Measurements from ENCODE around the gene ENTPD6. TPM values are rescaled to one million over a fixed set of nuclear protein-coding genes. Genes with fewer than 3 reads are reported as not detected.
"Not testable (repeated sequence)": the region's sequence is repeated elsewhere in the genome, so short reads cannot be mapped to it uniquely, and the experiment has no call there.

ENTPD6 gene
- polyA plus RNA-seq, 1 donor from 2014 or later = 143 TPM

DNA sequence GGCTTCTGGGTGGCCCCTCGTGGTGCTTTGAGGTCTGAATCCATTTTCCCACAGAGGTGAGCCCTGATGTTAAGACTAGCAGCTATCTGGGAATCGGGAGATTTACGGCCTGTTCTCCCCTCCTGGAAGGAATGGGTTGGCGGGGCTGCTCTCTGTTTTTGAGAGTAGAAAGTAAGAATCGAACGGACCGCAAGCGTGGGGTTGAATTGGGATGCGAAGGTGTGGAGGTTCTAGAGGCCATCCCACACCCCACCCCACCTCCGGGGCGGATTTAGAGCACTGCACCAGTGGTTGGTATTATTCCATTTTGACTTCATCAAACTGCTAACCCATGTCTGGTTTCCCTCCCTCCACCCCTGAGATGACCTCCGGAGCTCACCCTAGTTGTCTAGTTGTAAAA lies 63.8 kb downstream of the ENTPD6 start (continued):
- TF ChIP-seq, protein P1, sequence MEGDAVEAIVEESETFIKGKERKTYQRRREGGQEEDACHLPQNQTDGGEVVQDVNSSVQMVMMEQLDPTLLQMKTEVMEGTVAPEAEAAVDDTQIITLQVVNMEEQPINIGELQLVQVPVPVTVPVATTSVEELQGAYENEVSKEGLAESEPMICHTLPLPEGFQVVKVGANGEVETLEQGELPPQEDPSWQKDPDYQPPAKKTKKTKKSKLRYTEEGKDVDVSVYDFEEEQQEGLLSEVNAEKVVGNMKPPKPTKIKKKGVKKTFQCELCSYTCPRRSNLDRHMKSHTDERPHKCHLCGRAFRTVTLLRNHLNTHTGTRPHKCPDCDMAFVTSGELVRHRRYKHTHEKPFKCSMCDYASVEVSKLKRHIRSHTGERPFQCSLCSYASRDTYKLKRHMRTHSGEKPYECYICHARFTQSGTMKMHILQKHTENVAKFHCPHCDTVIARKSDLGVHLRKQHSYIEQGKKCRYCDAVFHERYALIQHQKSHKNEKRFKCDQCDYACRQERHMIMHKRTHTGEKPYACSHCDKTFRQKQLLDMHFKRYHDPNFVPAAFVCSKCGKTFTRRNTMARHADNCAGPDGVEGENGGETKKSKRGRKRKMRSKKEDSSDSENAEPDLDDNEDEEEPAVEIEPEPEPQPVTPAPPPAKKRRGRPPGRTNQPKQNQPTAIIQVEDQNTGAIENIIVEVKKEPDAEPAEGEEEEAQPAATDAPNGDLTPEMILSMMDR (IDR thresholded peaks at IDR 0.05; ENCODE audit: poor library complexity, severe bottlenecking) = no peak
- no peak for TF ChIP-seq MXI1 (conservative IDR thresholded peaks at IDR 0.05; ENCODE audit: poor library complexity, severe bottlenecking)

DNA sequence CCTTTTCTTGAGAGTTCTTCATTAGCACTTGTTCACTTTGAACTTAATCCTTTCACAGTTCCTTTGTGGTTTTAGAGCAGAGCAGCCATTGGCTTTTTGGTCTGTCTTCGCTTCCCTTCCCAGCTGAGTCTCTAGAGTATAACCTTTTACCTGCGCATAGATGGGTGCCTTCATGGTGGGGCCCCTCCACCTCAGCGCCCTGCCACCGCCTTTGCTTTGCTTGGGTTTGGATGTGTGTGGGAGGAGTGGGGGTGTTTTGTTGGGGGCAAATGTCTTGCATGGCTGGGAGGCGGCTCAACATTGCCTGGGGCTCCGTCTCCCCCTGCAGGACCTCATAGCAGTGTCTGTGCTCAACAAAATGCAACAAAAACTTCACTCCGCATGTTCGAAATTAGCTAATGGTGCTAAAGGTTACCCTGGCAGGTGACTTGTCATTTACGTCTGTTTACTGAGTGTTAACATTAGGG lies 64.3 kb downstream of the ENTPD6 start:
- Histone ChIP-seq H3K27ac (ENCODE audit: low read length) (no peak overlapping the region), H3K27me3 (ENCODE audit: insufficient read depth, low read depth, low read length) (no peaks in the 10 kb centered on the region), H3K9me2 (ENCODE audit: insufficient read depth, low read length) (no peaks in the 10 kb centered on the region), H3K4me2 (ENCODE audit: low read length) (no peak overlapping the region), H2AFZ (ENCODE audit: low read depth, low read length) (no peak overlapping the region), H3K4me3 (ENCODE audit: low read length) (no peak overlapping the region), H4K20me1 (ENCODE audit: insufficient read depth) (no peaks in the 10 kb centered on the region), H3F3A (ENCODE audit: insufficient read depth, low read length, poor library complexity, severe bottlenecking) (no peaks in the 10 kb centered on the region), H3K9ac (ENCODE audit: low read length) (no peak overlapping the region), H3K79me2 (replicated peaks; ENCODE audit: insufficient read depth, low read length) (peaks cover 30% of the 10 kb centered on the region), H3K9me3 (ENCODE audit: low read length) (no peaks in the 10 kb centered on the region), H3K36me3 (ENCODE audit: insufficient read depth, low read length) (peaks cover 7% of the 10 kb centered on the region)
- TF ChIP-seq, protein P2, sequence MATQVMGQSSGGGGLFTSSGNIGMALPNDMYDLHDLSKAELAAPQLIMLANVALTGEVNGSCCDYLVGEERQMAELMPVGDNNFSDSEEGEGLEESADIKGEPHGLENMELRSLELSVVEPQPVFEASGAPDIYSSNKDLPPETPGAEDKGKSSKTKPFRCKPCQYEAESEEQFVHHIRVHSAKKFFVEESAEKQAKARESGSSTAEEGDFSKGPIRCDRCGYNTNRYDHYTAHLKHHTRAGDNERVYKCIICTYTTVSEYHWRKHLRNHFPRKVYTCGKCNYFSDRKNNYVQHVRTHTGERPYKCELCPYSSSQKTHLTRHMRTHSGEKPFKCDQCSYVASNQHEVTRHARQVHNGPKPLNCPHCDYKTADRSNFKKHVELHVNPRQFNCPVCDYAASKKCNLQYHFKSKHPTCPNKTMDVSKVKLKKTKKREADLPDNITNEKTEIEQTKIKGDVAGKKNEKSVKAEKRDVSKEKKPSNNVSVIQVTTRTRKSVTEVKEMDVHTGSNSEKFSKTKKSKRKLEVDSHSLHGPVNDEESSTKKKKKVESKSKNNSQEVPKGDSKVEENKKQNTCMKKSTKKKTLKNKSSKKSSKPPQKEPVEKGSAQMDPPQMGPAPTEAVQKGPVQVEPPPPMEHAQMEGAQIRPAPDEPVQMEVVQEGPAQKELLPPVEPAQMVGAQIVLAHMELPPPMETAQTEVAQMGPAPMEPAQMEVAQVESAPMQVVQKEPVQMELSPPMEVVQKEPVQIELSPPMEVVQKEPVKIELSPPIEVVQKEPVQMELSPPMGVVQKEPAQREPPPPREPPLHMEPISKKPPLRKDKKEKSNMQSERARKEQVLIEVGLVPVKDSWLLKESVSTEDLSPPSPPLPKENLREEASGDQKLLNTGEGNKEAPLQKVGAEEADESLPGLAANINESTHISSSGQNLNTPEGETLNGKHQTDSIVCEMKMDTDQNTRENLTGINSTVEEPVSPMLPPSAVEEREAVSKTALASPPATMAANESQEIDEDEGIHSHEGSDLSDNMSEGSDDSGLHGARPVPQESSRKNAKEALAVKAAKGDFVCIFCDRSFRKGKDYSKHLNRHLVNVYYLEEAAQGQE (IDR thresholded peaks at IDR 0.05; ENCODE audit: borderline replicate concordance) = no peak
- TF ChIP-seq, protein P1 (IDR thresholded peaks at IDR 0.05; ENCODE audit: poor library complexity, severe bottlenecking) = no peak
- TF ChIP-seq RAD21 (conservative IDR thresholded peaks at IDR 0.05) (no peak), MXI1 (conservative IDR thresholded peaks at IDR 0.05; ENCODE audit: poor library complexity, severe bottlenecking) (no peak), EZH2 (IDR thresholded peaks at IDR 0.05; ENCODE audit: borderline replicate concordance, insufficient read depth, low read length, poor library complexity, severe bottlenecking) (no peak), EP300 (conservative IDR thresholded peaks at IDR 0.05; ENCODE audit: poor library complexity, severe bottlenecking) (no peak), TAF1 (IDR thresholded peaks at IDR 0.05; ENCODE audit: low read depth) (no peak), POLR2AphosphoS5 (IDR thresholded peaks at IDR 0.05) (no peak), SMC3 (conservative IDR thresholded peaks at IDR 0.05; ENCODE audit: poor library complexity) (no peak)

DNA sequence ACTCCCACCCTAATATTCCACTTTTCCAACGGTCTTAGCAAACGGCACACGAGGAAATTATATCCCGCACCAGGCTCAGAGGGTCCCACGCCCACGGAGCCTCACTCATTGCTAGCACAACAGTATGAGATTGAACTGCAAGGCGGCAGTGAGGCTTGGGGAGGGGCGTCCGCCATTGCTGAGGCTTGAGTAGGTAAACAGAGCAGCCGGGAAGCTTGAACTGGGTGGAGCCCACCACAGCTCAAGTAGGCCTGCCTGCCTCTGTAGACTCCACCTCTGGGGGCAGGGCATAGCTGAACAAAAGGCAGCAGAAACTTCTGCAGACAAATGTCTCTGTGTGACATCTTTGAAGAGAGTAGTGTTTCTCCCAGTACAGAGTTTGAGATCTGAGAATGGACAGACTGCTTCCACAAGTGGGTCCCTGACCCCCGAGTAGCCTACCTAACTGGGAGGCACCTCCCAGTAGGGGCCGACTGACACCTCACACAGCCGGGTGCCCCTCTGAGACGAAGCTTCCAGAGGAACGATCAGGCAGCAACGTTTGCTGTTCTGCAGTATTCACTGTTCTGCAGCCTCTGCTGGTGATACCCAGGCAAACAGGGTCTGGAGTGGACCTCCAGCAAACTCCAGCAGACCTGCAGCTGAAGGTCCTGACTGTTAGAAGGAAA lies 65.4 kb downstream of the ENTPD6 start:
- H3K9me3 ChIP-seq (ENCODE audit: low read length); H3F3A ChIP-seq (ENCODE audit: insufficient read depth, low read length, poor library complexity, severe bottlenecking); H2AFZ ChIP-seq (ENCODE audit: low read depth, low read length); H3K4me2 ChIP-seq (ENCODE audit: low read length); H3K4me3 ChIP-seq (ENCODE audit: low read length); H3K9me2 ChIP-seq (ENCODE audit: insufficient read depth, low read length); H3K36me3 ChIP-seq (ENCODE audit: insufficient read depth, low read length); H4K20me1 ChIP-seq (ENCODE audit: insufficient read depth); H3K27ac ChIP-seq (ENCODE audit: low read length); H3K27me3 ChIP-seq (ENCODE audit: insufficient read depth, low read depth, low read length); H3K9ac ChIP-seq (ENCODE audit: low read length): not testable (repeated sequence)
- H3K79me2 ChIP-seq (replicated peaks; ENCODE audit: insufficient read depth, low read length) = peaks cover 23% of the 10 kb centered on the region
